Activated naive CD4-positive, alpha-beta T cell treated with Interleukin-2 at 50 U/mL for 16 hours (primary cell): ENCODE data around the gene PPP3R2.
"Not testable (repeated sequence)": the region's sequence is repeated elsewhere in the genome, so short reads cannot be mapped to it uniquely, and the experiment has no call there.

Experiments
- DNase-seq: peaks from one replicate; pipeline ENCODE4 v3.0.0-alpha.2; 2020

PPP3R2 gene

GRCh38 chr9:101594796-101595195, at the start of gene PPP3R2:
TSS of gene PPP3R2 (minus strand) at chr9:101594969. CDS start at chr9:101594921, 48 bp downstream.
- no peak for DNase-seq

DNA sequence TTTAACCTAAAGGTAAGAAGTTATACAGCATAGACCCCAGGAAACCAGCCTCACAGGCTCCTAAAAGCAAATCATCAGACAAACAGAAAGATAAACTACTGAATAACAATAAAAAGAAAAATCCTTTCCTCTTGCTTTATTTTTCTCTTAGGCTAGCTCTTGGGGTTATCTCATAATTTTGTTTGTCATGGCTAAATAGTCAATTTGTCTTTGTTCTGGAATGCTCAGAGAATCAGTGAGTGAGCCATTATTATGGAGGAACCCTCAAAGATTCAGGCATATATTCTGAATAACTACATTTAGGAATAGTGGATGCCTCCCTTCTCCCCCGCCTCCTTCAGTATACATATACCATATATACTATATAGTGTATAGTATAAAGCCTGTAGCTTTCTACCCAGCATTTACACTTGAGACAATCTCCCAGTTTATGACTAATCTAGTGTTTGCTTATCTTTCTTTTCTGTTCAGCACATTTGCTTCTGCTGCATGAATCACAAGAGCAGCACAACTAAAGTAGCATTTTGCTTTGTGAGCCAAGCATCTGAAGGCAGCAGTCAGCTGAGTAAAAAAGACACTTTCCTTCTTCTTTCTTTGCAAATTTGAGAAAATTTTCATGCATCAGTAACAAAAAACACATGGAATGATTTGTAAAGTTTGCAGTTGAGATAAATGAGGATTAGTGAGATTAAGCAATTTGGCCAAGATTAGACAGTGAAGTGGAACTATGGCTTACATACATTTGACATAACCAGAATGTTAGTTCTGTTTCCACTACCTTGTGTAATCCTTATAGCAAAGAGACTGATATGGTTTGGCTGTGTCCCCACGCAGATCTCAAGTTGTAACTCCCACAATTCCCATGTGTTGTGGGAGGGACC, 45.3 kb upstream of the PPP3R2 start:
- DNase-seq, result no peak

GRCh38 chr9:101639311-101639710, 44.5 kb upstream of the PPP3R2 start:
- no peak for DNase-seq

DNA sequence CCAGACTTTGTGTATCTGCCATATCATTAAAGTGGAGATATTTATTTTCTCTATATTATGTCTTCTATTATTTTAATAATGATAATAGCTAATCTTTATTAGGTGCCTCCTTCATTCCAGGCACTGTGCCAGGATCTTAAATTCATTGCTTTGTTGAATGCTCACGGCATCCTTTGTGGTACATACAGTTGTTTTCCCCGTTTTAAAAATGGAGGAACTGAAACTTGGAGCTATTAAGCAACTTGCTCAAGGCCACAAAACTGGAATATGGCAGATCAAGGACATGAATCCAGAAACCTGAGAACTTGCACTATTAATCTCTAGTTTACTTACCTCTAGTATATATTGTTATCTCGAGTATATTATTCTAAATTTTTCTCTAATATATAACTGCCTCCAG, 41.5 kb upstream of the PPP3R2 start:
- no peak for DNase-seq

DNA sequence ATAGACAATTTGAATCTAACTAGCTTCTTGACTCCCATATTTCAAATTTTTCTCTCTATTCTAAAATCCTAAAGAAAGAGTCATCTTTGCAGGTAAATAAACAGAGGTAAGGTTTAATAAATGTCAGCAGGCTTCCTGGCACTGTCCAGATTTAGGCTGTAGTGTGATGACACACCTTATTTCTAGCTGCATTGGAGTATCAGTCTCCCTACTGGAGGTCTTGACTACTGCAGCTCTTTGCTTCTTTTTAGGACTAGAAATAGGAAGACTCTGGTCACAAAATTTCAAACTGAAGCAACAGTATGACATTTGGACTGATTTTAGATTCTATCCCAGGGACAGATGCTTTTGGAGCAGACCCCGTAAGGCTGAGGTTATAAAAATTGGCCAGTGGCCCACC, 40.7 kb upstream of the PPP3R2 start:
- DNase-seq, result no peak

GRCh38 chr9:101634741-101635409, 40.1 kb upstream of the PPP3R2 start:
- DNase-seq, result no peak

DNA sequence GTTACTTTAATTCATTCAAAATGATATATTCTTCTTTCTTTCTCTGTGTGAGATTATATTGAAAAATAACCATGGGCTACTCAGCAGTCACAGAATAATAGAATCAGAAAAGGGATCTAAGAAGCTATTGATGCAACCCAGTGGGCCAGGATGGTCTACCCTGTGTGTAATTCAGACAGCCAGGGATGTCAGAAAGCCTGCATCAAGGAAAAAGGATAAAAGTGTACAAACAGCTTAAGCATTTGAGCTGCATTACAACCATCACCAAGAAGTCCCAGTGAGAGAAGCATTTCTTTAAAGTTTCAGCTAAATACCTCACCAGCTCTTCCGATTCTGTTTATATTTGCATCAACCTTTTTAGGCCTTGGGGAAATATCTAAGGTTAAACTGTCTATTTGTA, 37.8 kb upstream of the PPP3R2 start:
- no peak for DNase-seq

DNA sequence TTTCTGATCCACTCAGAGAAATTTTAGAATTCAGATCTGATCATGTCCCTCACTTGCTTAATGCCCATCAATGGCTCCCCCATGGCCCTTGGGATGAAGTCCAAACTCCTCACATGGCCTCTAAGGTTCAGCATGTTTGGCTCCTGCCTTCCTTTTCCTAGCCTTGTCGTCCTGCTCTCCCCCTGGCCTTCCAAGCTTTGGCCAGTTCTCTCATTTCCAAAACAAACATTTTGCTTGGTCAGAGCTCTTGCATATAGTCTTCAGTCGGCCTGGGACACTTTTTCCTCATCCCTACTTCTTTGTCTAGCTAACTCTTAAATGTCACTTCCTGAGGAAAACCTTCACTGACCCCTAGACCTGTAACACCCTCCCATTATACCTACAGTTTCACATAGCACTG, 37.1 kb upstream of the PPP3R2 start:
- no peak for DNase-seq

- DNase-seq, result no peak
These were observed 34.9 kb upstream of the PPP3R2 start for GRCh38 chr9:101629636-101630035.

DNA sequence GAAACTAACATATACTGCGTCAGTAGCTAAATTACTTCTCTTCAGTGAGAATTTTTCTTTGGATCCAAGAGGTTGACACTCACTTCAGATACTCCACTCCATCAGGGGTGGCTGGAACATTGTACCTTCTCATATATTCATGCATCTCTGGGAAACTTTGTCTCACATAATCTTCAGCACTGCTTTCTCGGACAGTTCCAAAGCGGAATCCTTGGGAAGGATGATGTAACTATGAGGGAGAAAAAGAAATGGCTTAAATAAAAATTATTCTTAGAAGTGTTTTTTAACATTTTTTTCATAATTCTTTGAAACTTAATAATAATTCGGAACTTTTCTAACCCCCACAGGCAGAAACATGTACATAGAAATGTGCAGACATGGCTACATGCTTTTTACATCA, 33.4 kb upstream of the PPP3R2 start:
- DNase-seq, result no peak

DNA sequence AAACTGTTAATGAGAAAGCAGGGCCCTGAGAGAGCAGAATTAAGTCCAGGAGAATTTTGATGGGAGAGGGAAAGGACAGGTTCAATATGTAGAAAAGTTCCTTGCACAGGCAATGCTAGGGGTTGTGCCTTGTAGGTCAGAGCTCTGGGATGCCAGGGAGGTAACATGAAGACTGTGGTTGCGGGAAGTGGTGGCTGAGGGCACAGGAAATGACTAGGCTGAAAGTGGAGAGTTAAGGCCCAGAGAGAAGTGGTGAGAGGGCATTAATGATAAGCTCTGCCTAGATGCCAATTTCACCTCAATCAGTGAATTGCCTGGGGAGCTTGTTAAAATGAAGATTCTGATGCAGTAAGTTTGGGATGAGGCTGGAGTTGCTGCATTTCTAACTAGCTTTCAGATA, 31.5 kb upstream of the PPP3R2 start:
- no peak for DNase-seq

- DNase-seq, result no peak
These were observed 31.1 kb upstream of the PPP3R2 start for GRCh38 chr9:101625876-101626275.

DNA sequence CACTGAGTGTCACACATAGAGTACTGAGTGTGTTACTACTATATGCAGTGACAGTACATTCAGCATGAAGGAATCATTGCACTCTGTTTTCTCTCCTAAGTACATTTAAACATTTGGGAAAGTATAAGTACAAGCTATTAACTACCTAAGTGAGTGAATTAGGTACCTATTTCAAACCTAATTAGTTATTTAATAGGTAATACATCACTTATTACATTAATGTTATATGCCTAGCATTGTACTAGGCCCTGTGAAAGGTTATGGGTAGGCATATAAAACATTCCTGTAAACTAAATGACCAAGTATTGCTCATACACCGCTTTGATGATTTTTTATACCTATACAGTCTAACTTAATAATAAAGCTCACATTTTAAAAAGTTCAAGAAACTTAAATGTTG, 25.7 kb upstream of the PPP3R2 start:
- DNase-seq, result no peak

GRCh38 chr9:101618698-101619097, 23.9 kb upstream of the PPP3R2 start:
- no peak for DNase-seq

DNA sequence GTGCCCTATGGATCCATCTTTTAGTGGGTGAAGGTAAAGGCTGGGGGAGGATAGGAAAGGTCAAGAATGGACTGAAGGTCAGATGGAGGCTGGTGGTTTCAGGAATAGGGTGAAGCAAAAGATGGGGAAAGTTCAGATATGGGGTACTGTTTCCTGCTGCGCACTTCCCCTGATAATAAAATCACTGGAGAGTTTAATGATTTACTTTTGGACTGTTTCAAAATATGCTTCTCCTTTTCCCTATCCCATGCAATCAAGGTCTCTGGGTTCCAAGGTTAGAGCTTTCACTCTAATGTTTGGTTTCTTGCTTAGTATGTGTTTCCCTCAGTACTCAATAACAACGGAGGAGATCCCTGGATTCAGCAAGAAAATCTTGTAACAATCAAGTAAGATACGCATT, 10.8 kb upstream of the PPP3R2 start:
- no peak for DNase-seq

DNA sequence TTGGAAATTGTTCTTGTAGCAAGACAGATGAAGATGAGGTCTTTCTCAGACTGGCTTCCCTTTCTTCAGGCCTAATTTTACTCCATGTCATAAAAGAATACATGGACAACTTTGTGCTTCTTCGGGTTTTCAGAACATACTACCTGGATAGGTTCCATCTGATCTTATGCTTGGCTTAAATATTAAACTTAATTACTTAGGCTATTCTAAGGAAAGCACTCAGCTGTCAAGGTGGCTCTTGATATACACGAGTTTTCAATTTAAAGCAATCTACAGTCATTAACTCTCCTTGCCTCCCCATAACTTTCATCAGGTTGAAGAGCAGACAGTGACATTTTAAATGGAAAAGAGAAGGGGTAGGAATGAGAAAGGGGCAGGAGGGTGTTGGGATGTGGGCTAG, 9.5 kb upstream of the PPP3R2 start:
- DNase-seq, result no peak

- DNase-seq, result no peak
These were observed 7.4 kb upstream of the PPP3R2 start for GRCh38 chr9:101601904-101602765.

DNA sequence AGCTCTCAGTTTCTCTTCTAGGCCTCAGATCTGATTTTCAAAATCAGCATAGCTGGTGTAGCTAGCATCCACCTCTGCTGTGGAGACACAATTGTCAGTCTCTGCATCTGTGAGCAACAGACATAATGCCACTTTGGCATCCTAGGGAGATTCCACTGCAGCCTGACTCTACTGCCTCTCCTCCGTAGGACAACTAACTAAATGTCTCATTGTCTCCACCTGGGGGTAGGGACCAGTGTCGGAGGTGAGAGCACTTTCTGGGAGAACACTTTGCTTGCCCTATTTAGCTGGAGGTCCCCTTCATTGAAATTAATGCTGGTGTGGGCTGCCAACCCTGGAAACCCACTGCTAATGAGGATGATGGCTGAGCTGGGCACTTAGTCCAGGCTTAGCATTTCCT, 1.4 kb downstream of the PPP3R2 start:
- no peak for DNase-seq

DNA sequence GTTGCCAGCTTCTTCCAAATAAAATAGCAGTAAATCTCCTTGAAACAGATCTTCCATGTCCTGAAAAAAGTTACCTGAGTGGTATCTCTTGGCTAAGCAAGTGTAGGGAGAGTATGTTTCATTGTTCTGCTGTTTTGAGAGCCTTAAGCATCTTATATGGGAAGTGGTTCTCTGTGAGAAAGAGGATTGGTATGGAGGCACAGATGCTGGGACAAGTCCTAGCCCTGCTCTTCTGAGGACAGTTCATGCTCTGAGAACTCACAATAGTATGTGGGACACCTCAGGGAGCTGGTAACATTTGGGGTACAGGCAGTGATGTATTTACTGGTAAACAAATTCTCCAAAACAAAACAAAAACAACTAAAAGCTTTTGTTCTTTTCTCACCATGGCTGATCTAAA, 2.0 kb downstream of the PPP3R2 start:
- DNase-seq, result no peak

- no peak for DNase-seq
These were observed 2.9 kb downstream of the PPP3R2 start for GRCh38 chr9:101591787-101592446.

DNA sequence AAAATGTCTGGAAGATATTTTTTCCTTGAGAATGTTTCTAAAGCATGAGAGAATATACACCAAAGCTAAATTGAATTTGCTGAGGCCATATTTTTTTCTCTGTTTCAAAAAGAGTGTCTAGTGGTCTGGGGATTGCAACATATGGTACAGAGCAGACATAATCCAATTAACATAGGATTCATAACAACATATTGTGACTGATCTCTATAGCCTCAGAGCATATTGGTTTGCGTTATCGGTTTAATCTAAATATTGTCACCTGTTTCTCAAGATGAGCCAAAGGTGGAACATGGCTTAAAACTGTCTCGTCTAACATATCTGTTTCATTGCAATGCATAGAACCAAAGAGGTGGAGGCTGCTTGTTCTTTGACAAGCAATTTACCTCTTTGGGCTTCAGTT, 3.9 kb downstream of the PPP3R2 start:
- no peak for DNase-seq

DNA sequence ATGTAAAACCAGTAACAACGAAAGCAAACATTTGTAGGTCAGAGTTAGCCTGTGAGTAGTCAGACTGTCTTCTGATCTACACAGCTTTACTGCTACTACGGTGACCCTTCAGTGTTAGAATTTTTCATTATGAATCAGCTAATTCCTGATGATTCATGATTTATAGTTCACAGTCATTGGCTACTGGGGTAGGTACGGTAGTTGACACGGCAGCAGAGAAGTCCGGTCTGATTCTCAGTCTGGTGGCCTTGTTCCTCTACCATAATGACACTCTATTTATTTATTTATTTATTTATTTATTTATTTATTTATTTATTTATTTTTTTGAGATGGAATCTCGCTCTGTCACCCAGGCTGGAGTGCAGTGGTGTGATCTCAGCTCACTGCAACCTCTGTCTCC, 4.7 kb downstream of the PPP3R2 start:
- DNase-seq, result not testable (repeated sequence)
